Osteocyte (in vitro differentiated cells): ENCODE data around the gene NDUFA13. TPM values are rescaled to one million over a fixed set of nuclear protein-coding genes. Genes with fewer than 3 reads are reported as not detected.

Experiments used
- DNase-seq: peaks from one replicate; pipeline ENCODE4 v3.0.0; 2021; ENCODE audit warnings: mixed read lengths; ENCODE audit not compliant: unreplicated experiment; ENCODE audit errors: extremely low spot score
- H3K27ac Mint-ChIP-seq: one replicate; pipeline ENCODE4 v1.8.0; 2021; ENCODE audit warnings: mild to moderate bottlenecking, mixed read lengths; ENCODE audit not compliant: unreplicated experiment
- H3K27me3 Mint-ChIP-seq: one replicate; pipeline ENCODE4 v1.8.0; 2021; ENCODE audit warnings: mixed read lengths; ENCODE audit not compliant: unreplicated experiment
- H3K36me3 Mint-ChIP-seq: one replicate; pipeline ENCODE4 v1.8.0; 2021; ENCODE audit warnings: mixed read lengths; ENCODE audit not compliant: unreplicated experiment
- H3K4me1 Mint-ChIP-seq: one replicate; pipeline ENCODE4 v1.8.0; 2021; ENCODE audit warnings: mixed read lengths; ENCODE audit not compliant: unreplicated experiment
- H3K4me3 Mint-ChIP-seq: one replicate; pipeline ENCODE4 v1.8.0; 2021; ENCODE audit warnings: mild to moderate bottlenecking, moderate library complexity, mixed read lengths; ENCODE audit not compliant: unreplicated experiment
- H3K9me3 Mint-ChIP-seq: one replicate; pipeline ENCODE4 v1.8.0; 2021; ENCODE audit warnings: mixed read lengths; ENCODE audit not compliant: unreplicated experiment
- CTCF ChIP-seq: fragments of 200-600 bp; sonication (generic); IDR thresholded peaks from 2 replicates; pipeline ENCODE4 v1.5.0; 2021; ENCODE audit warnings: antibody characterized with exemption, mild to moderate bottlenecking, moderate library complexity
- total RNA-seq: library from RNA; stranded (reverse); gene quantifications from 2 replicates; pipeline ENCODE4 v1.2.1, GENCODE V29; 2021

The NDUFA13 gene
- total RNA-seq, 1 donor from 2014 or later = 376 TPM

GRCh38 chr19:19530889-19531288, 14.9 kb downstream of the NDUFA13 start:
- H3K4me1 Mint-ChIP-seq = peaks cover 23% of the 10 kb centered on the region
- no peaks in the 10 kb centered on the region for H3K27me3 Mint-ChIP-seq
- no peak overlapping the region for H3K4me3 Mint-ChIP-seq
- peak overlapping the region; percentile 9 for H3K27ac Mint-ChIP-seq
- no peak for TF ChIP-seq CTCF
- no peaks in the 10 kb centered on the region for H3K9me3 Mint-ChIP-seq
- no peak for DNase-seq
- peaks cover 2% of the 10 kb centered on the region for H3K36me3 Mint-ChIP-seq

DNA sequence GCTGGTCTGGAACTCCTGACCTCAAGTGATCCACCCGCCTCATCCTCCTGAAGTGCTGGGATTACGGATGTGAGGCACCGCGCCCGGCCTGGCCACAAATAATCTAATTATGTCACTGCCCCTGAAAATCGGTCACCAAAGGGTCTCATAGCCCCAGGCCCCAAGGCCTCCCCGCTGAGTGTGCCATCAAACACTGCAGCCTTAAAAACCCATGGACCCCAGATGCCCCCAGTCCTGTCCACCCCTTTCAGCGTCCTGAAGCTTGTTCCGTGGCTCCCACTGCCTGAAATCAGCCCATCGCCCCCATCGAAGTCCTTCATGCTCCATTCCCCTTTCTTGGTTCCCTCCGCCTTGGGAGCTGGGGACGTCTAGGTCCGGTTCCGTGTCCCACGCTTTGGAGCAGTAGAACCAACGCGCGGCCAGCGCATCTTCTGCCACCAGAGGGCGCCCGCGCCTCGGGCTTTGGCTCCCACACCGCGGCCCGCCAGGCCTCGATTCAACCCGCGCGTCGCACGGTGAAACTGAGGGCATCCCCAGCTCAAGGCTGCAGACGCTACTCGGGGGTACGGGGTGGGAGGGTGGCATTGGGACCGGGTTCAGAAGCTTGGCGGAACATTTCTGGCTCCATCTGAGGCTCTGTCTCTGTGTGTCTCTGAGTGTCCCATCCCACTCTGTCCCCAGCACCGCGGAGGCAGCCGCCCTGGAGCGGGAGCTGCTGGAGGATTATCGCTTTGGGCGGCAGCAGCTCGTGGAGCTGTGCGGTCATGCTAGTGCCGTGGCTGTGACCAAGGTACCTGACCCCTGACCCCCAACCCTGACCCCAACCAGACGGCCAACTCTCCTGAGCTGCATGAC, 16.2 kb downstream of the NDUFA13 start:
- Mint-ChIP-seq H3K4me3 (no peak overlapping the region), H3K36me3 (peaks cover 2% of the 10 kb centered on the region), H3K4me1 (peaks cover 25% of the 10 kb centered on the region), H3K27ac (no peak overlapping the region), H3K27me3 (no peaks in the 10 kb centered on the region), H3K9me3 (no peaks in the 10 kb centered on the region)
- DNase-seq = peak; percentile 94
- TF ChIP-seq CTCF = peak; percentile 97

DNA sequence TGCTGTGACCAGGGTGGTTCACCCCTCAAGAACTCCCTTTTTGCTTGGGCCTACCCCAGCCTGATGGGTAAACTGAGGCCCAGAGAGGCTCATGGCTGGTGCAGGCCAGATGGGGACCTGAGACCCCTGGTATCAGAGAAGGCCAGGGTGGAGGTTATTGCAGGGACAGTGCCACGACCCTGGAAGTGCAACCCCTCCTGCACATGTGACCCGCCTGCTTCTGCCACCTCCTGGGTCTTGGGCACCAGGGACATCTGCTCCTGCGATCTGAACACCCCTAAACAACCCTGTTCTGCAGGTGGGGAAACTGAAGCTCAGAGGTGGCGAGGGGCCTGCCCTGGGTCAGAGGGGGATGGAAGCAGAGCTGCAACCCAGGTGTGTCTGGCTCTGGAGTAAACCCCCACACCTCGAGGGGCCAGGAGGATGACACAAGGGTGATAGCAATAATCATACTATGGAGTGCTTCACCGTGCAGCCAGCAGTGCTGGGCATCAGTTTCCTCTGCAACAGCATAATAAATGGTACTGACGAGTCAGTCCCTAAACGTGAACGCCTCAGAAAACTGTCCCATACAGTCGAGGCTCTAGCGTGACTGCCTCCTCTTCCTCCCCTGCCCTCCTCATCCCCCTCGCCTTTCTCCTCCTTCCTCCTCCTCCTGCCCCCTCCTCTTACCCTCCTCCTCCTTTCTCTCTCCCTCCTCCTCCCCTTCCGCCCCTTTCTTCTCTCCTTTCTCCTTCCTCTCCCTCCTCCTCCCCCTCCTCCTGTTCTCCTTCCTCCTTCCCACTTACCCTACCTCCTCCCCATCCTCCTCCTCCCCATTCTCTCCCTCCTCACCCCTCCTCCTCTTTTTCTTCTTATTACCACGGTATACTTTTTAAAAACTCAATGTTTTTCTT, 17.0 kb downstream of the NDUFA13 start:
- H3K4me3 Mint-ChIP-seq = no peak overlapping the region
- DNase-seq = no peak

GRCh38 chr19:19533841-19534240, 17.8 kb downstream of the NDUFA13 start:
- H3K4me3 Mint-ChIP-seq = no peak overlapping the region
- no peak overlapping the region for H3K27ac Mint-ChIP-seq
- DNase-seq = no peak

More for the DNA sequence above, 17.0 kb downstream of the NDUFA13 start:
- TF ChIP-seq CTCF = no peak
- Mint-ChIP-seq H3K27ac (no peak overlapping the region), H3K36me3 (no peaks in the 10 kb centered on the region), H3K9me3 (no peaks in the 10 kb centered on the region), H3K27me3 (no peaks in the 10 kb centered on the region), H3K4me1 (peaks cover 28% of the 10 kb centered on the region)

More at GRCh38 chr19:19533841-19534240, 17.8 kb downstream of the NDUFA13 start:
- H3K9me3 Mint-ChIP-seq = no peaks in the 10 kb centered on the region
- H3K27me3 Mint-ChIP-seq = no peaks in the 10 kb centered on the region
- H3K4me1 Mint-ChIP-seq = peaks cover 34% of the 10 kb centered on the region
- H3K36me3 Mint-ChIP-seq = no peaks in the 10 kb centered on the region
- TF ChIP-seq CTCF = no peak
